NCI-H69 (cell line): ENCODE data around the gene AVPR2.

ENCODE experiments used
- DNase-seq: peaks from one replicate; lab custom pipeline; 2025; lab: John Stamatoyannopoulos, UW

Gene AVPR2

DNA sequence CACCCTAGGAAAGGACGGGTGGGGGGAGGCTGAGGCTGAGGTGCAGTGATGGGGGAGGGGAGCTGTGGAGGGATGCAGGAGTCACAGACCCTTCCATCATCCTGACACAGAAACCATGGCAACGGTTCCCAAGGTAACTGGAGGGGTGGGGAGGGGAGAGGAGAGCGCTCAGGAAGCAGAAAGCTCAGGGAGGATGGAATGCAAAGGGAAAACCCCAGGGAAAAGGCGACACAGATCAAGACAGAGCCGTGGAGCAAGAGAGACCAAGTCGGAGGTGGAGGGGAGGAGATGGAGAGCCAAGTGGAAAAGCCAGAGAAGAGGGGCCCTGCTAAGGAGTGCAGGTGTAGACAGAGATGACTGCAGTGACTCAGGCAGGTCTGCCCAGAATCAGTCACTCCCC, 33.0 kb upstream of the AVPR2 start:
- no peak for DNase-seq

DNA sequence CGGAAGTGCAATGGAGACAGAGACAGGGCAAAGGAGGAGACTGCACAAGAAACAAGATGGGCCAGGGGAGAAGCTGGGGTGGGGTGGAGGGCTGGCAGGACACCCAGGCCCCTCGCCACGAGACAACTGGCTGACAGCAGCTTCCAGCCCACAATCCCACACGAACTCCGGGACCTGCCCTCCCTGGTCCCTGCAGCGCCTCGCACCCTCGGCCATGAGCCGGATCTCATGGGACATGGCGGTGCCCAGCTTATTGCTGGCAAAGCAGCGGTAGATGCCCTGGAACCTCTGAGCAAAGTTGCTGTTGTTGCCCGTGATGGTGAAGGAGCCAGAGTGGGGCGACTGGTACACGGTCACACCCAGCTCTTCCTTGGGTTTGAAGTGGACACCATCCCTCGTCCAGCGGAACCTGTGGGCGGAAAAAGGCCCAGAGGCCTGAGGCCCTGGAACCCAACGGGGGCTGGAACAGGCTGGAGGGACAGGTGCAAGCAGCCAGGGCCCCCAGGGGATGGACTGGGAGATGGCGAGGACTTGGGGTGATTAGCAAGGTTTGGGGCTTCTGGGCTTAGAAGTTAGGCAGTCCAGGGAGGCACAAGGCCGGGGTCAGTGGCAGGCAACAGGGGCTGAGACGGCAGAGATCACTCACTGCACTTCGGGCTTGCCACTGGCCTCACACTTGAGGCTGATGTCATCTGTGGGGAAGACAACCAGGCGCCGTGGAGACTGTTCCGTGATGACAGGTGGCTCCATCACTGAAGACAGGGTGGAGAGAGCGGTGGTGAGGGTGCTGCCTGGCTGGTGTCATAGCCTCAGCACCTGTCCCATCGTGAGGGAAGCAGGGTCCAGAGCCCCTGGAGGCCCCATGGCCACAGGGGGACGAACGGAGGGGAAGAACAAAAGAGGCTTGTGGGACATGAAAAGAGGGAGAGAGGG, 32.3 kb upstream of the AVPR2 start:
- DNase-seq: no peak

DNA sequence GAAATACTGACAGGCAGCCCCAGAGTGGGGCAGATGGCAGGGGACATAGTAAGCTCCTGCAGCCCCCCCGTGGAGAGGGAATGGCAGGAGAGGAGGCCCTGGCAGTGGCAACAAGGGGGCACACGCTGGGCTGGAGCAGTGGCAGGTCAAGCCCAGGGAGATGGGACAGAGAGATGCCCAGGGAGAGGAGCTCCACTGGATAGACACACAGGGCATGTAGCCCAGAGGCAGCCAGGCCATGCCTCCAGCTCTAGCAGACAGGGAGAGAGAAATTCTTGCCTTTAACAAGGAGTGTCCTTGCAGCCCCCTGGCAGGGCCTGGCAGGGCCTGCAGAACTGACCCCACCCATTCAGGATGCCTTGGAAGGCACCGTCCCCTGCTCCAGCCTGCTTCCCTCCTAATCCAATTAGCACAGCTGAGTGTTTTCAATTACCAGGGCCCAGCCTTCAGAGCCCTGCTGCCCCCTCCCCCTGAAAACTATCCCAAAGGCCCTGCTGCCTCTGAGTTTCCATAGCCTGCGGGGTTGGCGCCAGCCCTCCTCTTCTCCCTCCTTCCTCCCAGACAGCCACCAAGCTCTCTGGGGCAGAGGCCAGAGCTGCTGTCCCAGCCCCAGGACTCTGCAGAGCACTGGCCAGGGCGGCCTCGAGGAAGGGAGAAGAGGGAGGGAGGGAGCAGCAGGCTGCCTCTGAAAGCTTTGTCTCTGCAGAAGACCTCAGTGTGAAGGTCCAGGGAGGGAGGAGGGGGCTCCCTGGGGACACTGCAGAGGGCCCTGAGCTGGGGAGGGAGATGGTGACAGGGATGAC, 31.0 kb upstream of the AVPR2 start:
- DNase-seq: peak; percentile 66

DNA sequence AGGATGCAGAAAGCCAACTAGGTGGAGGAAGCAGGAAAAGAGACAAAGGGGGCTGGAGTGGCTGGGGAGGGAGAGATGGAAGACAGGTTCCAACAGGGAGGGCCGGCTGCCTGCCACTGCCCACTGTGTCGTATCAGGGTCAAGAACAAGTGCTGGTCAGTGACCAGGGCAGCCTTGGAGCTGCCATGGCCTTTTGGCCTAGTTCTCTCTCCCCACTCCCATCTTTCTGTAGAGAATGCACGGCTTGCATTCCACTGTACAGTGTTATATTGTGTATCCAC, 30.4 kb upstream of the AVPR2 start:
- no peak for DNase-seq

DNA sequence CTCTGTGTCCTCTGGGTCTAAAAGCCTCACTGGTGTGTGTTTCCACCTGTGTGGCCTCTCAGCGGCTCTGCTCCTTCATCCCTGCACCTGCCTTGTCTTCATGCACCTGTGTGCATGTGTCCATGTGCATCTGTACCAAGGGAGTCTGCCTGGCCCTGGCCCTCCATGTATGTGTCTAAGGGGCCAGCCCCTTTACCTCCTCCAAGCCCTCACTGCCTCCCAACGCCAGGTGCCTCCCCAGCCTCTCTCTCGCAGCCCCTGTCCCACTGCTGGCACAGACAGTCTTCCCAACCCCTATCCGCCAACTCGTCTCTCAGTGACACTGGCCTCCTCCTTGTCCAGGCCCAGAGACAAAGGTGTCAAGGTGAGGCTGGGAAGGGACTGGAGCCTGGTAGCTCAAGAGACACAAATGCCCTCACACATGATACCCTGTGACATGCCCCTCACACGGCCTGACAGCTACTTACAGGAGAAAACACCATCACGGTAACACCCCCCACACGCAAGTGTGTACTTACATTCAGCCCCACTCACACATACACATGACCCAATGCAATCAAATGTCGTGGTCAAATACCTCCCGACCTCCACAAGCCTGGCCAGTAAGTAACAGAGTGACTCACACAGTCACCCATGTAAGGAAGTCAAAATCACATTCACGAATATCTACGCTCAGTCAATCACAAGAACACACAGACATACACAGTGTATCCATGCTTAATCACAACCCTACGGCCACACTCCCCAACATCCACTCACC, 29.9 kb upstream of the AVPR2 start:
- DNase-seq: no peak

DNA sequence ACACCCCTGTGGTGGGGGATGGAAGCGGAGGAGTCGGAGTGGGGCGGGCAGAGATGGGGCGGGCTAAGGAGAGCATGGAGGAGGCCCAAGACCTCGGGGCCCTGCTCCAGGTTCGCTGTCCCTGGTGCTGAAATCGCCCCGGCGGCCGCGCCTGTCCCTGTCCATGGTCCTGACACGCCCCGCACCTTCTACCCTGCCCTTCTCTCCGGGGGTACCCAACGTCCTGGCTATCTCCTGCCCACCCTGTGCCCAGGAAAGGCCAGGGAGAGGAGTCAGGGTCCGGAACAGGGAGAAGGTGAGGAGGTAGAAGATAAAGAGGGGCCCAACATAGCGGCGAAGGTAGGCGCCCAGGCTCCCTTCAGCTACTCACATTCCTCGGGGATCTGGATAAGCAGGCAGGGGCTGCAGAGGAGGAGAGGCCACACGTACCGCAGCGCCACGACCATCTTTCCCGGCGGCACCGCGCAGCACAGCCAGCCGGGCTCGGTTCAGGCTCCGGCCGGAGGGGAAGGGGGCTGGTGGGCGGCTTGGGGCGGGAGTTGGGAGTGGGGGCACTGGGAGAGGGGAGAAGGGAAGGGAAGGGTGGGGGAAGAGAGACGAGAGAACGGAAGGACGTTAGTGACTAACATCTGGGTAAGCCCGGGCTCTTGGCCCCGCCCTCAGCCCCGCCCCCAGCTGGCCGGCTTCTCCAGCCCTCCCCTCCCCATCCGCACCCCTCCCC, 28.9 kb upstream of the AVPR2 start:
- peak; percentile 68 for DNase-seq

DNA sequence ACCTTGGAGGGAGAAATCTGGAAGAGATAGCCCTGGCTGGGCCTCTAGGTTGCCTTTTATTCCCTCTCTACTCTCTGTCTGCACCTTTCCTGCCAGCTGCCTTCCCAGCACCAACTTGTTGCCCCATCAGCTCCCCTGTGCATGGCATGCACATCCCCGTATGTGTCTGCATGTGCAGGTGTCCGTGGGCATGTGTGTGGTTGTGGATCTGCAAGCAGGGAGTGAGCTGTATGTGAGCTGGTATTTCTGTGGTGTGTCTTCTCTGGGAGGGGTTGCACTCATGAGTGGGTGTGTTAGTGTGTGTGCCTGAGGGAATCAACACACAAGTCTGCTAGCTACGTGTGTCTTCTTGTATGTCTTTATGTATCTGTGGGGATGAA, 28.4 kb upstream of the AVPR2 start:
- DNase-seq: no peak

DNA sequence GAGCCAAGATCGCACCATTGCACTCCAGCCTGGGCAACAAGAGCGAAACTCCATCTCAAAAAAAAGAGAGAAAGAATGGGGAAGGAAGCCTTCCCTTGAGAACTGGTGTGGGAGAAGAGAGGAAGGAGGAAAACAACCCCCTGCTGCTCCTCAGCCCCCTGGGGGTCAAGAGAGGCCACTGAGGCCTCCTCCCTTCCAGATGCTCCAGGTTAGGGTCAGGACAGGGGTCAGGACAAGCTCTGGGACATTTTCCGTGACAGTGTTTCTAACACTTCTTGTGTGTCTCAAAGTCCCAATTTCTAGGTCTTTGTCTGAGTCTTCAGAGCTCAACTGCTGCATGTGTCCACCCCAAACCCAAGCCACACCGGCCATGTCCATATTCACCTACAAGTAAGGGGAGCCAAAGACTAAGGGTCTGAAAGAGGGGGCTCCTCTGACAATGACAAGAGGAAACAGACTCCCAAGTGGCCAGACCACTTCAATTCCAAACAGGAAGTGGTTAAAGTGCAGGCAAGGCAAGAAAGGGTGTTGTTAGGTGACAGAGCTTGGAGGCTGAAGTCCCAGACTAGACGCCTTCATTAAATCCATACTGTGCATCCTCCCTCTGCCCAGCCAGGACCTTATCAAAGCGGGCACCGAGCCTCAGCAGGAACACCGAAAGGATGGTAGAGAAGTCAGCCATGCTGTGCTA, 26.8 kb upstream of the AVPR2 start:
- peak; percentile 11 for DNase-seq

DNA sequence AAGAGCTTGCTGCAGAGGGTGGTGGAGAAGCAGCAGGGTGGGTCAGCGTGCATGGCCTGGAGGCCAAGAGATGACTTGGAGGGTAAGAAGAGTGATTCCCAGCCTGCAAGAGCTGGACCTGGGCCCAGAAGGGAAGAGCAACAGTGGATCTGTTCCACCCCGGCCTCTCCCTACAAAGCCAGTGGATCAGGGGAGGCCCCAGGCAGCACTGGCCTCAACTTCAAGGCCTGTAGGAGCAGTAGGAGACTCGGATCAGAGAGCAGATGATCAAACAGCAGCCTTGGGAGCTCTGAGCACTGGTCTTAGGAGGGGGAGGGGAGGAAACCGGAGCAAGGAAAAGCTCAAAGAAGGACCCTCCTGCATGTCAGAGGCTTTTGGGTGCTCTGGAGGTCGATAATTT, 26.1 kb upstream of the AVPR2 start:
- DNase-seq: peak; percentile 36

DNA sequence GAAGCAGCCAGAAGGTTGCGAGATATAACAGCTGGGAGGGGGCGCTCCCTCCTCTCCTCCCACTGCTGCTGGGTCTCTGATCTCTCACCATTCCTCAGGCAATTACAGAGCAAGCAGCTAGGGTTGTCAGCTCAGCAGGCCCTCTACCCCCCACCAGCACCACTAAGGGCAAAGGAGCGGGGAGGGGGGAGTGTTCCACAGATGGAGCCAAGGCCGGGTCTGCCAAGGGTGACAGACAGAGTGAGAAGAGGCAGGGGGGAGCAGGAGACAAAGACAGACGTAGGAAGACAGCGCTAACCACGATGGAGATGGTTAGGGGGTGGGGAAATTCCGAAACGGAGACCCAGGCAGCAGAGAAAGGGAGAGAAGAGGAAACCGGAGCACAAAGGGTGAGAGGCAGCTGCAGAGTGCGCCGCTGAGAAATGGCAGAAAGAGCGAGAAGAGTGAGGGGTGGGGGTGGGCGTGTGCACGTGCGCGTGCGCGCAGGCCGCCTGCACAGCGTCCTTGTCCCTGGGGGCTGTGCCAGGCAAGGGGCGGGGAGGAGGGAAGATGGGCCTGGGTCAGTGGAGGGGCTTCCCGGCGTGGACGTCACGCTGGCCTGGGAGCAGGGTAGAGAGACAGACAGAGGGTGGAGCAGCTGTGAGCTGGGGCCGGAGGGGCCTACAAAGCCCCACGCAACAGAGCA, 25.4 kb upstream of the AVPR2 start:
- peak; percentile 93 for DNase-seq

DNA sequence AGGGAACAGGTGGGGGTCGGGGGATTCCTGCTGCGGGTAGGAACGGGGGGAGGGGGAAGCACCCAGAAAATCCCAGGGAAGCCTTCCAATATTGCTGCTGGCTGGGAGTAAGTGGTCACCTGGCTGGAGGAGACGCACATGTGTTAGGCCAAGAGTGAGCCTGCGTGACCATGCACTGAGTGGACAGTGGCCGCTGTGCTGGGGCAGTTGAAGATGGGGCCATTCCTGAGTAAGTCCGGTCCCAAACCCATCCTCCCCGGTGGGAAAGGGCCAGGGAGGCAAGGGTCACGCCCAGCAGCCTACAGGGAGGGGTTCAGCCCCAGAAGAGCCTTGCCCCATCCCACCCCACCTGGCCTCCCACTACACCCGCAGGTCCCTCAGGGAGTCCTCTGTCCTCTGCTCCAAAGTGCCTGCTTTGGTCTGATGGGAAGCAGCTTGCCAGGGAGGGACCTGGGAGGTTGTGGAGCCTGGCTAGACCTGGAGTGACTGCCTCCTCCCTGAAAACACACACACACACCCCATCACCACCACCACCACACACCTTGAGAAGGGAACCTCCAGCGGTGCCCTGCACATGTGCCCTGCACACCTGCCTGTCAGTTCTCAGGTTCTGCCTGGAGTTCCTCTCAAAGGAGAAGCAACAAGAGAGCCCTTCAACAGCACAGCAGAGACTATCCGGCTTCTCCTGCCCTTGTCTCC, 24.6 kb upstream of the AVPR2 start:
- DNase-seq: peak; percentile 57

DNA sequence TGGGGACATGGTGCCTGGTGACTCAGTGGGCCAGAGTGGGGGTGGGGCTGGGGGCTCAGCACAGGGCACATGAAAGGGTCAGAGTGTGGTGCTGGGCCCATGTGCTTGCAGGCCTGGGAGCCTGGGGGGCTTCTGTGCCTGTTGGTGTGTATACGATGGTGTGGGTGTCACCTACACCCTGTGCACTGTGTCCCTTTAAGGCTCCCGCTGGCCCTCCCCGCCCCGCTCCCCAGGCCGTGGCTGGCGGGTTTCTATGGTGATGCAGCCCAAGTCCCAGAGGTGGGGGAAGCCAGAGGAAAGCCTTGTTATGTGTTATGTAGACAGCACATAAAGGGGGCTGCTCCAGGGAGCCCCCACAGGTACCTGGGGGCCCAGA, 24.0 kb upstream of the AVPR2 start:
- DNase-seq: peak; percentile 58

DNA sequence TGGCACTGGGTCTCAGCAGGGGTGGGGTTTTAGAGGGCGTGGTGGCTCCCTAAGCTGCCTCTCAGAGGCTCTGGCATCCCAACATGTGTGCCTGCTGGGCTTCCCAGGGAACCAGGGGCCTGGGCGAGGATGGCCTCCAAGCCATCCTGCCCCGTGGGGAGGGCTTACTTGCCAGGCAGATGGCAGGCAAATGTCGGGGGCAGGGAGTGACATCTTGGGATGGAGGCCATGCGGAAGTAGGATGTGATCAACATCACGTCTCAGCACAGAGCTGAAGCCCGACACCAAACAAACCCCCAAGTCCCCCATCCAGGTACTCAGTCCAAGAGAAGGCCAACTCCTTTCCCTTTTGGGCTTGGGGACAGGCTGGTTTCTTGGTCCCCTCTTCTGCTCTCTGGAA, 23.2 kb upstream of the AVPR2 start:
- DNase-seq: no peak

DNA sequence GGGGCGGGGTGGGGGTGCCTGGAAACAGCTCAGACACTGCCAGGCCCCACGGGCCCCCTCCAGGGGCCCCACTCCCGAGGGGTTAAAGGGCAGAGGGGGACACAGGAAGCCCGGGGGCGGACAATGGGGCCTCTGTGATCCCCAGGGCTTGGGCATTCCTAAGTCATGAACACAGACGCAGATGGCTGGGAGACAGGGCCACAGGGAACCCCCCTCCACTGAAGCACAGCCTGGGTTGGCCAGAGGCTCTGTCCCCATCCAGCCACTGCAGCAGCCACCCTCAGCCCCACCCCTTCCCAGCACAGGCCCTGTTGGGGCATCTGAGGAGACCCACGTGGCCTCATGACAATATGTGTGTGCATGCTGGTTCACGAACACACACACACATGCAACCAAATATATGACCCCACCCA, 22.4 kb upstream of the AVPR2 start:
- DNase-seq: no peak

DNA sequence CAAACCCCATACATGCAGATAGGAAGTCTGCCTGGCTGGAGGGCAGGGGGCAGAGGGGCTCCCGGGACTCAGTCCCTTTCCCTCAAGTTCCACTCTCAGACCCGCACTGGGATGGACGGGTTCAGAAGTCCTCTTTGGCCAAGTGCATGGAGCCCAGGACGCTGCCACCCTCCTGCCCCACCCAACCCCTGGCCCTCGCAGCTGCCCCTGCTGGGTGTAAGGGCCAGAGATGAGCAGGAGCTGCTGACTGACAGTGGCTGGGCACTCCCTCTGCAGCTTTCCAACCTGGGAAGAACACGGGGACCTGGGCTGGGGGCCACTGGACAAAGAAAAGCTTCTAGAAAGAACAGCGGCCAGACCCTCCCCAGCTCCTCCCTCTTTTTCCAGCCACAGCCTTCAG, 21.9 kb upstream of the AVPR2 start:
- no peak for DNase-seq

DNA sequence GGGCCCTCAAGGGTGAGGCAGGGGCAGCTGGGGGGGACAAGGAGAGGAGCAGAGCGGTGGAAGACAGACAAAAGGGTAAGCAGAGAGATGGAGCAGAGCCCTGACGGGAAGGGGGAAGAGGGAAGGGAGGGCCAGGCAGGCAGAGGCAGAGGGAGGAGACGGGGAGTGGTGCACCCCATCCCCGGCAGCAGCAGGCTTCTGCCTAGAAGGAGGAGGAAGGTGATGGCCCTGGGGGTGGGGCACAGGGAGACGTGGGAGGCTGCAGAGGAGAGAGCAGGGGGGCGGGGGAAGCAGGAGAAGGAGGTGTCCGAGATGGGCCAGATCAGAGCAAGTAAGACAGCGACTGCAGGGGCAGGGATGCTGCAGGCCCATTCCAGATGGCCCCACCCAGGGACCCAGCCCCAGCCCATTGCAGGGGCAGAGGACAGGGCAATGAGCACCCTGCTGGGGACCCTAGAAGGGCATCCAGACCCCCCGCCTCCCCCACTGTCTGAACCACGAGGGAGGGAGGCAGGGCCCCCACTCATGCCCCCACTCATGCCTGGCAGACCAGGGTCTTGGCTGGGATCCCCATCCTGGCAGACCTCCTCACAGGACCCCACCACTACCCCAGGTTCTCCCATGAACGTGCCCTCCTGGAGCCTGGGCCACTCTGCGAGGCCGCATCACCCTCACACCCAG, 21.2 kb upstream of the AVPR2 start:
- DNase-seq: no peak

DNA sequence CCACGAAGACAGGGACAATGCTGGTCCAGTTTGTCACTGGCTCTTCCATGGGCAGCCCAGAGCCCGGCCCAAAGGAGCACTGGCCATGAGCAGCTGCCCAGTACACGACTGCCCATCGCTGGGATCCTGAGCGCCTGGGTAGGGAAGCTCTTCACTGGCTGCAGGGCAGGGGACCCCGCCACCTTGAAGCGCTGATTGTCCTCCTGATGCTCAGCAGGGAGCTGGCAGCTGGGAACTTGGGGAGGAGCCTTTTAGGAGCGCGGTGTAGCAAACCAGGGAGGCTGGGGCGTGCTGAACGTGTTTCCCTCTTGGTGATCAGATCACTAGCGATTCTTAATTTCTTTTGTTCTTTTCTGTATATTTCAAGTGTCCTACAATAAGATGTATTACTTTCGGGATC, 20.3 kb upstream of the AVPR2 start:
- peak; percentile 33 for DNase-seq

DNA sequence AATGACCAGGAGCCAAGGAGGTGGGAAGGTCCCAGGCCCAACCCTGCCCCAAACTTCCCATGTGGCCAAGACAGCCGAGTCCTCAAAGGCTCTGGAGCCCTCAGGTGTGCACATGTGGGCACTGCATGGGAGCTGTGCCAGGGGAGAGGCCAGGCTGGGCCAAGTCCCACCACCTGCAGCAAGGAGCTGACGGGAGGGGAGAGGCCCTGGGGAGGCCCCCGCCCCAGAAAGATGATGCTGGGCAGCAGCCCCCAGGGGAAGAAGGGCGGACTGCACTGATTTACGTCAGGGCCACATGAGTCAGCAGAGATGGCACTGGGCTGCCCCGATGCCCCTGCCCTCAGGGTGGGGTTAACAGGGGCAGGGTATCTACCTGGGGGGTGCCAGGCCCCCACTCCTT, 19.9 kb upstream of the AVPR2 start:
- peak; percentile 71 for DNase-seq

DNA sequence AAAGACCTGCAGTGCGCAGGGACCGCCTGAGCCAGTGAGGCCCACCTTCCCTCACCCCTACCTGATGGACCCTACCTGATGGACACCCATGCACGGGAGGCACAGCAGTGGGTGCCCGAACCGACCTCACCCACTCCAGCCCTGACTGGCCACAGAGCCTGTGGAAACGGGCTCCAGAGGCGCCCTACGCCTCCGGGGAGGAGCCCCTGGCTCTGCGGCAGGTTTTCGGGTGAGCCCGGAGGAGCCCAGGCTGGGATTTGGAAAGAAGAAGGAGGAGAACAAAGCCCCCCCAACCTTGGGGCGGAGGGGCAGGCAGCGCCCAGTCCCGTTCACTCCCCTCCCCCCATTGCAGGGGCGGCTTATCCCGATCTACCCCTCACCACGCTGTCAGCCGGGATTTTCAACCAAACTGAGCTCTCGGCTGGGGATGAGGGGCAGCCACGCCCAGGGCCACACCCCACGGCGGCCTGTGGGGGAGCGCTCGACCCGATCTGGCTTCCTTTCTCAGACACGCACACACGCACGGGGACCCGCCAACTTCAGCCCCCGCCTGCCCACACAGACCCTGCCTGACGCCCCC, 19.2 kb upstream of the AVPR2 start:
- DNase-seq: peak; percentile 48
